Sciatic nerve (tissue), 2 donors: ENCODE data around the gene MDH2. TPM values are rescaled to one million over a fixed set of nuclear protein-coding genes. Genes with fewer than 3 reads are reported as not detected.
"Not testable (repeated sequence)": the region's sequence is repeated elsewhere in the genome, so short reads cannot be mapped to it uniquely, and the experiment has no call there.

ENCODE experiments used
- ATAC-seq: fragments of 200-7000 bp; cut with Tn5 transposase; one replicate; pipeline ENCODE4 v1.9.1; 2020; ENCODE audit warnings: mild to moderate bottlenecking, moderate library complexity
- DNase-seq: peaks from one replicate; pipeline ENCODE4 v3.0.0-alpha.2; 2020; ENCODE audit warnings: low spot score
- intact Hi-C: fragments of 100-400 bp; cut with DNase I; formaldehyde crosslinking; loops from one replicate; pipeline ENCODE4 v1.14.2; 2022
- total RNA-seq: library from RNA; stranded (reverse); fragmentation: NEBNext Ultra II Directional; extraction: Animal tissue kit (Norgen Biotek cat#: 25700); gene quantifications from one replicate; pipeline ENCODE4 v1.2.1, GENCODE V29; 2021
- donor health status: DM: no; HTN: no; CAD: no.
- donor health status: DM: no; HTN: no; CAD: no.

The MDH2 gene
- total RNA-seq, 1 donor from 2014 or later: 74.9 TPM

DNA sequence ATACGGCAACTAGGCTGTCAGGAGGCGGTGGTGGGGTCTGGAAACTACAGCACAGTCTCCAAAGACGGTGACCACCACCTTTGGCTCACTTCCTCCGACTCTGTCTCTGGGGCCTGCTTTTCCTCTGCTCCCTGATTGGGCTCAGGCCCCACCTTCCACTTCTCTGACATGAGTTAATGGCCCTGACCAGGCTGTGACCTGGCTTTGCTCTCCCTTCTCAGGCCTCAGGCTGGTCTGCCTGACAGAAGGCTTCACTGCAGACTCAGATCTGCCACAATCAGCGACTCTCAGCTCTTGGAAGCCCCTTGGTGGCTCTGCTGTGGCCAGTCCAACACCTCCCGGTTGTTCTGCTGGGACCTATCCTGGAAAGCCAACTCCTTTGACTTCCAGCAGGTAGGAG is 7.8 kb upstream of the MDH2 start:
- intact Hi-C loops: no loop called here
- ATAC-seq (no peak), DNase-seq (no peak)

DNA sequence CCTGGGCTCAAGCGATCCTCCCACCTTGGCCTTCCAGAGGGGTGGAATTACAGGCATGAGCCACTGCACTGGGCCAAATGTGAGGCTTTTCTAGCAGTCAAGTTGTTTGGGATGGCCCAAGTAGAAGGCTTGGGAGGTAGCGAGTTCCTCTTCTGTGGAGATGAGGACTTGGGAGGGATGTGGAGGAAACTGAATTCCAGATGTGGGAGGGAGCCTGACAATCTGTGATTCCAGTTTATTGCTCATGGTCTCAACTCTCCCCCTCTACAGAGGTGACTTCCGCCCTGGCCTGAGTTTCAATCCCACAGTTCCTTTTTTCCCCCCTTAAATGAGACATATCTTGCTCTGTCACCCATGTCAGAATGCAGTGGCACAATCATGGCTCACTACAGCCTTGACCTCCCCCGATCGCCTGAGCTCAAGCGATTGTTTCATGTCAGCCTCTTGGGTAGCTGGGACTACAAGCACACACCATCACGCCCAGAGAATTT is 3.5 kb upstream of the MDH2 start:
- no peak for ATAC-seq
- intact Hi-C loops: no loop called here
- no peak for DNase-seq

DNA sequence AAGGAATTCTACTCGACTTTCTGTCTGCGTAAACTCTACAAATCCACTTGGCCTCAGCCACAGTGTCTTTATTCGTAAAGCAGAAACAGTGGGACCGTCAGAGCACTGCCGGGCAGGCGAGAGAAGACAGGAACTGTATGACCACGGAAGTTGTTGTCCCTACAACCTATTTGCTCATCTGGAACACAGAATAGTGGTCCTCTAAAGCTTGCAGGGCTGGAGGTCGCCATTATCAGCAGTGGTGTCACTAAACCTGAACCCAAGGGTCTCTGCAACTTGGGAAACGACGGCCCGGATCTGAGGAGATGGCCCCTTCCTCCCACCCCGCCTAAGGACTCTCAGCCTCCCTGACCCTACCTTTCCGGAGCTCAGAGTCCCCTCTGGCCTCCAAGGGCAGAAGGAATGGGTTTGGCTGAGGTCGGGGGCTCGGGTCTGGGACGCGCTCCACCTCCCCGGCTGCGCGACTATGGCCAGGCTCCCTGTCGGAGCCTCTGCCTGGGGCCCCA is 548 bp upstream of the MDH2 start:
- ATAC-seq: peak; percentile 27
- intact Hi-C loops: no loop called here
- DNase-seq: no peak

DNA sequence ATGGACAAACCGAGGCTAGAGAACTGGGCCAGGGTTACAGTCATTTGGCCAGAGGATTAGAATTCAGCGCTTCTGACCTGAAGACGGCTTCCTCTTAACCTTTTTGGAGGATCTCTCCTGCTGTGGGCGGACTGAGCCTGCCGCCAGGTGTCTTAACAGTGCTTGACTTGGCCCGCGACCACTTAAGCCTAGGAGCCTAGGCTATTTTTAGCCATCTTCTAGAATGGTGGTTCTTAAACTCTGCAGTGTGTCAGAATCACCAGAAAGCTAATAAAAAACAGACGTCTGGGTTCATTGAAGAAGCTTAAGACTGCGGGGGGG is 722 bp downstream of the MDH2 start:
- no peak for DNase-seq
- intact Hi-C loops: no loop called here
- ATAC-seq: no peak

DNA sequence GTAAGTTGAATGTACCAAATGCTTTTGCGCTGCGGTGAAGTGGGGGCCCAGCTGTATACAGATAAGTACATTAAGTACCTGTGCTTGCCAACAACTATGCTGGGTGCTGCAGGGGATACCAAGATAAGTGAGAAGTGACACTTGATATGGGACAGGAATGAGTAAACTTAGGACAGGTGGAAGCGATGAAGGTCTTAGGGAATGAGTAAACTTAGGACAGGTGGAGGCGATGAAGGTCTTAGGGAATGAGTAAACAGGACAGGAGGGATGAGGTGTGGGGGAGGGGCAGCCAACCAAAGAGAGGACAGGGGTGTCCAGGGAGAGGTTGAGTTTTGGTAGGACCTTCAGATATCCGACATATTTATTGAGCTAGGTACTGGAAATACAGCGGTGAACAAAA is 1.4 kb downstream of the MDH2 start:
- no peak for DNase-seq
- intact Hi-C loops: no loop called here
- no peak for ATAC-seq

DNA sequence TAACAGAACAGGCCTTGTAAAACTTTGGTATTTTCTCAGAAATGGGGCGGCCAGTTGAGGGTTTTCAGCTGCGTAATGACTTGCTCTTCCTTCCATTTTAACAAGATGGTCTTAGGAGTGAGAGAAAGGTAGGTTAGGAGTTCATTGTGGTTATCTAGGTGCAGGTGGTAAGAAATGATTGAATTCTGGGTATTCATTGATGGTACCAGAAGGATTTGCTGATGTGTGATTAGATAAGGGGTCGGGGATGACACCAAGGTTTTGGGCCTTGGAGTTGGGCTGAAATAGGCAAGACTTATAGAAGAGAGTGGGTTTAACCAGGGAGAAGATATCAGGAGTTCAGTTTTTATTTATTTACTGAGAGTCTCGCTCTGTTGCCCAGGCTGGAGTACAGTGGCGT is 2.6 kb downstream of the MDH2 start:
- no peak for DNase-seq
- intact Hi-C loops: no loop called here
- no peak for ATAC-seq

DNA sequence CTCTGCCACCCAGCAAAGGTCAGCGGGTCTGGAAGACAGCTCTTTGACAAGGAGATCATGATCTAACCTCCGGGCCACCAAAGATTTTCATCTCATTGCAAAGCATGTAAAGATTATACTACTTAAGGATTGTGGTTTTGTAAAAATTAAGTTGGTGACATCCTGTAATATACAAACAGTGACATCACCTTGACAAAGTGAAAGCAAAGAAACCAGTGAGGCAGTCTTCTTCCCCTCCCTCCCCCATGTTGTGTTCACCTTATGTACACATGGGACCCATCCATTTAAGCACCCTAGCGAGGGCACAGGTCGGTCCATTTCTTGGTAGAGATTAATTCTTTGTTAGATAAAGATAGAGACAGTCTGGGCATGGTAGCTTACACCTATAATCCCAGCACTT is 3.9 kb downstream of the MDH2 start:
- ATAC-seq (no peak), DNase-seq (no peak)
- intact Hi-C loops: no loop called here

DNA sequence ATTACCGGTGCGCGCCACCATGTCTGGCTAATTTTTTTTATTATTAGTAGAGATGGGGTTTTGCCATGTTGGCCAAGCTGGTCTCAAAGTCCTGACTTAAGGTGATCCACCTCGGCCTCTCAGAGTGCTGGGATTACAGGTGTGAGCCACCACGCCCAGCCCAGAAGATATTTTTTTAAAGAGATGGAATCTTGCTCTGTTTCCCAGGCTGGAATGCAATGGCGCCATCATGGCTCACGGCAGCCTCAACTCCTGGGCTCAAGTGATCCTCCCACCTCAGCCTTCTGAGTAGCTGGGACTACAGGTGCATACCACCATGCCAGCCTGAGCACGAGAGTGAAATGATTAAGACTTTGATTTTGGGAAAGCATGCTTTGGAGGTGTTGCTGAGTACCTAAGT is 4.8 kb downstream of the MDH2 start:
- intact Hi-C loops, ATAC-seq, DNase-seq: not testable (repeated sequence)

DNA sequence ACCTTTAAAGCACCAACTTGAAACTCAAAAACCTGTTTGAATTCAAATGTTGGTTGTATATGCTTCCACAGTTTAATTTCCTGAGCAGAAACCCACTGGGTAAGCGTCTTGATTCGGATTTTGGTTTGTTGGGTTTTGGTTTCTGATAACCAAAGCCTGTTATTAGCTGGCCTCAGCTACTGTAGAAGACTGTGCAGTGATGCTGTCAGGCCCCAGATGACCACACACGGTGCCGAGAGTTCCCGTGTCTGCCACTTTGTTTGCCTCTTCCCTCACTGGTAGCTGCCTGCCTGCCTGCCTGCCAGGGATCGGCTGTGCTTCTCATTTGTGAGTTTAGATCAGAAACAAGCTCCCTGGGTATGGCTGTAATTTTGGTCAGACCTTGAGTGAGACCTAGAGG is 5.6 kb downstream of the MDH2 start:
- intact Hi-C loops: no loop called here
- ATAC-seq (no peak), DNase-seq (no peak)

DNA sequence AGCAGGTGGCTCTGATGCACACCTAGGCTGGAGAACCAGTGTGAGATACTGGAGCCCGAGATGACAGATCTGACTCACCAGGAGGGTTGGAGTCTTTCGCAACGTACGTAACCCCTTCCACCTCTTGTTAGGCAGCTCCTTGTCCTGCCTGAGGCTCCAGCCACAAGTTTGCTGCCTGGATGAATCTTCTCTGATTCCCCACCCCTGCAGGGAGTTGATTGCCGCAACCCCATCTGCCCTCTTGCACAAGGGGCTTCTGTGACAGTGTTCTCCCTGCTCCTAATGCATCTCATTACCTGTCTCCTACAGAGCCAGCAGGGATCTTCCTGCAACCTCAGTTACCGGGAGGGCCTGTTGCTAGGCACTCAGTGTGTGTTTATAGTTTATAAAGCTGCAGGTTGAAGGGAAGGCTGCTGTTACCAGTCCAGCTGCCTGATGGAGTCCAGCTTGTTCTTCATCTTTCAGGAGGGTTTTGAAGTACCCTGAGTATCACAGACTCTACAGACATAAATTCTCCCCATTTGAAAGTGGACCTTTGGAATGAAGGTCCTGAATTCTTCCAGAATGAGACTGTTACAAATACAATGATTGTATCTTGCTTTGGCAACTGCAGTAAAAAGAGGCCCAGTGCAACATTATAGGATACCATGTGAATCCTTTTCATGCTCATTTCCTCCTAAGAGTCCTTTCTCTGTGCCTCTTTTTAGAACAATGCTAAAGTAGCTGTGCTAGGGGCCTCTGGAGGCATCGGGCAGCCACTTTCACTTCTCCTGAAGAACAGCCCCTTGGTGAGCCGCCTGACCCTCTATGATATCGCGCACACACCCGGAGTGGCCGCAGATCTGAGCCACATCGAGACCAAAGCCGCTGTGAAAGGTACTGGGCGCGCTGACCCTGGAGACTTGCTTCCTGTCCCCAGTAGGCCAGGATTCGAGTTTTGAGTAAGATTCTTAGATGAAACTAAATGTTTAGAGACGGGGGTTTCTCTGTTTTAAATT is 6.5 kb downstream of the MDH2 start:
- intact Hi-C loops: no loop called here
- ATAC-seq (no peak), DNase-seq (no peak)

DNA sequence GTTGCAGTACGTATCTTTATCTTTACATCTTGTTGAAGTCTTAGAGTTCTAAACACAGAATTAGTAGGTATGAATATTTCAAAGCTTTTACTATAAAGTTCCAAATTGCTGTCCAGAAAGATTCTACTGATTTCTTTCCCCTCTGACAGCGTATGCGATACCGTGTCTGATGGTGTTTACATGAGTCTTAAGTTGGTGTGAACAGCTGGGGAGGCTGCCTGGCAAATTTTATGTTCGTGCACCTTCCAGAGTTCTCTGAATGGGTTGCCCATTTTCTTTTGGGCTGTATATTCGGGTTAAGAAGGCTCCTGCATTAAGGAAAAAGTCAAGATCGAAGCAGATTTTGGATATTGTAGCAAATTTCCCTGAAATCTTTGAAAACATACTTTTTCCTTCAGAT is 8.3 kb downstream of the MDH2 start:
- ATAC-seq (no peak), DNase-seq (no peak)
- intact Hi-C loops: no loop called here

DNA sequence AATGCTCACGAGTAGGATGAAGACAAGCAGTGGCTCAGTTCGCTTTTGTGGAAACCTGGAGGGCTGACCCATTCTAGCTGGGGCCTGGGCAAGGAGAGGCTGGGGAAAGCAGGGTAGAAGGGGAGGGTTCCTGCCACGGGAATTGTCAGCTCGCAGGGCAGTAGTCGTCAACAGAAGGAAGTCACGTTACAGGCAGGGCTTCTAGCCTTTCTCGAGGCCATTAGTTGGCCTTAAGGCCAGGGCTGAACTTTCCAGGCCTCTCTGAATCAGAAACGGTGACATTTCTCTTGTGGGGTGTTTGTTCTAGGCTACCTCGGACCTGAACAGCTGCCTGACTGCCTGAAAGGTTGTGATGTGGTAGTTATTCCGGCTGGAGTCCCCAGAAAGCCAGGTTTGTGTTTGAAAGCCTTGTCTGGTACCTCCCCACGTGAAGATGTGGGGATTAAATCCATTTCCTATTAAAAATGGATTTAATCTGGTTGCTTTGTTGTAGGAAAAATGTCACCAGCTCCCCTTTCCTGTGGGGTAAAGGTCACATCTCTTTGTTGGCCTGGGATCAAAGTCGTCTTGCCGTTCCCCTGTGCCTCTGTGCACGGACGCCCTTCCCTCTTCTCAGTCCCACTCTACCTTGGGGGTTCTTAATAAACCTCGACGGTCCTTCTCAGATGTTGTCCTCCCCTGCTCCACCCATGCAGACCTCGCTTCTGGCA is 9.4 kb downstream of the MDH2 start:
- no peak for ATAC-seq
- intact Hi-C loops: no loop called here
- DNase-seq: no peak

DNA sequence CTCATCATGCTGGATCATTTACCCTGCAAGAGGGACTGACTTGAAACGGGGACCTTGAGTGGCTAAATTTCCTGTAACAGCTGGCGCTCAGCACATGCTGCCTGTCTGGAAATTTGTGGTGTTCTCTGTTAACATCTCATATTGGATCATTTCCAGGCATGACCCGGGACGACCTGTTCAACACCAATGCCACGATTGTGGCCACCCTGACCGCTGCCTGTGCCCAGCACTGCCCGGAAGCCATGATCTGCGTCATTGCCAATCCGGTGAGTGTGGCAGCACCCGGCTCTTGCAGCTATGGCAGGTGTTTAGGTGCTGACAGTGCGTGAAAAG is 9.9 kb downstream of the MDH2 start:
- intact Hi-C loops: no loop called here
- no peak for ATAC-seq
- DNase-seq: no peak

DNA sequence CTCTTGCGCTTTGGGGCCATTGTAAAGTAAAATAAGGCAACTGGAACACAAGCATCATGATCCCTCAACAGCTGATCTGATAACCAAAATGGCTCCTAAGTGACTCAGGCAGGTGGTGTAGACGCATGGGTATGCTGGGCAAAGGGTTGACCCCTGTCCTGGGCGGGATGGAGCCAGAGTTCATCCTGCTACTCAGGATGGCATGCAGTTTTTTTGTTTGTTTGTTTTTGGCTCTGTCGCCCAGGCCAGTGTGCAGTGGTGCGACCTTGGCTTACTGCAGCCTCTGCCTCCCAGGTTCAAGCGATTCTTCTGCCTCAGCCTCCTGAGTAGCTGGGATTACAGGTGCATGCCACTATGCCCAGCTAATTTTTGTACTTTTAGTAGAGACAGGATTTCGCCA is 10.8 kb downstream of the MDH2 start:
- ATAC-seq, intact Hi-C loops, DNase-seq: not testable (repeated sequence)

DNA sequence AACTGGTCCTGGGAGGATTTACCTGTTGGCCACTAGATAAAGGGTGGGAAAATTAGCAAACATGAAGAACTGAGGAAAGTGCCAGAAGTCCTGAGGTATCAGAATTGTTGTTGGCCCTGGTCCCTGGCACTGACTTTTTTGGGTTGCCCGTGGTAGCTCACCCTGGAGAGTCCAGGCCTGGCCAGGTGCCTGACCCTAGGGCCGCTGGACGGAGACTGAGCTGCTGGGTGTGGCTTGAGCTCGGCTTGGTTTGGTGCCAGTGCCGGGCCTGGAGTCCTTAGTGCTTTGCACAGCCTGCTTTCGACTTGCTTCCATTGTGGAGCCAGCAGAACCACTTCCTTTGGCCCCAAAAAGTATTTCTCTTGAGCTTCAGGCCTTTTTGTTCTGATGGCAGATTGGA is 12.9 kb downstream of the MDH2 start:
- DNase-seq (peak; percentile 72), ATAC-seq (peak; percentile 86)
- intact Hi-C loops: no loop called here

DNA sequence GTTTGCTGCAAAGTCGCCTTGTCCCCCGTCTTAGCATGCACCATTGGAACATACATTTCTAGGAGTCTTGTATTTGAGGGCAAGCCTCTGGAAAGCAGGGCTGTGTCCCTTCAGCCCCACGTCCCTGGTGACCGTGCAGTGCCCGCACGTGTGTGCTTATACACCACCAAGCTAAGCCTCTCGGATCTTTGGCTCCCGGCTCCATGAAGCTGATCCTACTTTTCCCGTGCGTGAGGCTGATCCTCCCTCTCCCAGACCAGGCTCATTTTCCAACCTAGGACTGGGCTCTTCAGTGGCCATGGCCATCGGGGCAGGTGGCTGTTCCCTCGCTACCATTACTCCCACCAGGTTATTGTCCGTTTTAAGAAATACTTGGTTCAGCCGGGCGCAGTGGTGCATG is 14.3 kb downstream of the MDH2 start:
- no peak for ATAC-seq
- no peak for DNase-seq
- intact Hi-C loops: no loop called here

DNA sequence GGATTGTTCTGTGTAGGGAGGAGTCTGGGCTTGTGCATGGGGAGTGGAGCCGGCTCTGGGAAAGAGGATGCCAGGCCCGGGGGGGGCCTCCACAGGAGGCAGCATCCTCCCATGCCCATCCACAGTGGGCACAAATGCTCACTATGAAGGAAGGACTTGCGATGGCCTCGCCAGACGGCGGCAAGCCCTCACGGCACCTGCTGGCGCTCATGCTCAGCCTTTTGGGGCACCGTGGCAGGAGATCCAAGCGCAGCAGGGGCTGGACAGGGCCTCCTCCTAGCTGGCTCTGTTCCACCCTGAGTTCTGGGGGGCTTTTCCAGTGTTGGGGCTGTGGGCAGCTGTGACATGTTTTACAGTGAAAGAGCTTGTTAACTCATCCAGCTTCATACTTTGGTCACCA is 15.2 kb downstream of the MDH2 start:
- intact Hi-C loops: no loop called here
- DNase-seq (no peak), ATAC-seq (no peak)

DNA sequence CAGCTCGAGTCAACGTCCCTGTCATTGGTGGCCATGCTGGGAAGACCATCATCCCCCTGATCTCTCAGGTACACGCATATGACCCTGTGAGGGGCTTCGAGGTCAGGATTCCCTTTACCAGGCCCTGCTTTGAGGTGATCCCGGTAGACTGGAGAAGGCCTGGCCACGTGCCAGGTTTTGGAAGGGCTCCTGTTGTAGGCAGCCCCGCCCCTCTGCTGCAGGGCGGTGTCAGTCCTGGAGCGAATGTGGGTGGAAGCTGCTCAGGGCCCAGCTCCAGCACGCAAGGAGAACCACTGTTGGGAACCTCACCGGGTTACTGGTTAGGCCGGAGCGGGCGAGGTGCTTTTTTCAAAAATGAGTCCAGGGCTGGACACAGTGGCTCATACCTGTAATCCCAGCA is 15.6 kb downstream of the MDH2 start:
- intact Hi-C loops: no loop called here
- no peak for DNase-seq
- no peak for ATAC-seq

DNA sequence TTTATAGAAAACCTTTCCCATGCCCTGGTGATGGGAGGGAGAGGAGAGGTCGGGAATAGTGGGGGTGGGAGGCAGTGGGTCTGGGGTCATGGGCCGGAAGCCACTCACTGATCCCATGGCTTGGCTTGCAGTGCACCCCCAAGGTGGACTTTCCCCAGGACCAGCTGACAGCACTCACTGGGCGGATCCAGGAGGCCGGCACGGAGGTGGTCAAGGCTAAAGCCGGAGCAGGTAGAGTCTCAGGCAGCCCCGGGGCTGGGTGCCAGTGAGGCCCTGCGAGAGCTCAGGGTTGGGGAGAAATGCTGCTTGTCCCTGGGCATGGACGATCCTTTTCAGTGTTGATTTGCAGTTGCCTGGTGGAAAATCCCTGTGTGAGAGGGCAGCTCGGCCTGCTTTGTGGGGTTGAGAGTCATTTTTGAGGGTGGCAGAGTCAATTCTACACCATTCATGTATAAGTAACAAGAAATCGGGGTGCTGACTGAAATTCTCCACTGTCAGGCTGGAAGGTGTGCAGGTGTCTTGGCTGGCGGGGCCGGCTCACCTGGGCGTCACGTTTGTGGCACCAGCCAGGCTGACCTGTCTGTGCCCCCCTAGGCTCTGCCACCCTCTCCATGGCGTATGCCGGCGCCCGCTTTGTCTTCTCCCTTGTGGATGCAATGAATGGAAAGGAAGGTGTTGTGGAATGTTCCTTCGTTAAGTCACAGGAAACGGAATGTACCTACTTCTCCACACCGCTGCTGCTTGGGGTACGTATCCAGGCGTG is 16.5 kb downstream of the MDH2 start:
- intact Hi-C loops: no loop called here
- no peak for DNase-seq
- ATAC-seq: no peak
